Fibroblast of lung (primary cell): ENCODE results near the gene ABLIM2. TPM values are rescaled to one million over a fixed set of nuclear protein-coding genes. Genes with fewer than 3 reads are reported as not detected.

Source experiments
- DNase-seq, 2 donors: peaks; one replicate each; pipeline versions ENCODE4 v3.0.0 to v3.0.0-alpha.2; 2010; ENCODE audit warnings: low read depth in 2 of 2
- H2AFZ ChIP-seq: 2 replicates; pipeline ENCODE4 v1.5.1; 2012; ENCODE audit warnings: low read length, control low read depth, inconsistent platforms
- H3K27ac ChIP-seq: 2 replicates; pipeline ENCODE4 v1.5.1; 2011; ENCODE audit warnings: low read length, control low read depth; ENCODE audit not compliant: insufficient read depth
- H3K27me3 ChIP-seq: 2 replicates; pipeline ENCODE4 v1.5.1; 2011; ENCODE audit warnings: mild to moderate bottlenecking, low read length; ENCODE audit not compliant: control insufficient read depth, insufficient read depth
- H3K36me3 ChIP-seq: 2 replicates; pipeline ENCODE4 v1.5.1; 2011; ENCODE audit warnings: low read length; ENCODE audit not compliant: control insufficient read depth, insufficient read depth
- H3K4me1 ChIP-seq: 2 replicates; pipeline ENCODE4 v1.5.1; 2011; ENCODE audit warnings: low read length; ENCODE audit not compliant: control insufficient read depth, insufficient read depth; ENCODE audit errors: extremely low read depth
- H3K4me2 ChIP-seq: 2 replicates; pipeline ENCODE4 v1.5.1; 2011; ENCODE audit warnings: low read length, control low read depth; ENCODE audit not compliant: insufficient read depth; ENCODE audit errors: extremely low read depth
- H3K4me3 ChIP-seq, 4 experiments: fragments of 200-600 bp in 1 of 4; sonication (generic) in 1 of 4; replicated peaks in 1 of 4; 2 replicates each; pipeline ENCODE4 v1.5.1; 2011 to 2016; ENCODE audit warnings: low read length in 4 of 4, low read depth in 3 of 4, mild to moderate bottlenecking in 3 of 4, control low read depth in 2 of 4, inconsistent platforms in 1 of 4, mixed read lengths in 1 of 4; ENCODE audit not compliant: insufficient read depth in 1 of 4; ENCODE audit errors: control extremely low read depth in 1 of 4
- H3K79me2 ChIP-seq: 2 replicates; pipeline ENCODE4 v1.5.1; 2012; ENCODE audit warnings: mild to moderate bottlenecking, low read length, inconsistent platforms; ENCODE audit not compliant: control insufficient read depth, insufficient read depth
- H3K9ac ChIP-seq: 2 replicates; pipeline ENCODE4 v1.5.1; 2011; ENCODE audit warnings: mild to moderate bottlenecking, low read length, control low read depth; ENCODE audit not compliant: insufficient read depth
- H3K9me3 ChIP-seq: 2 replicates; pipeline ENCODE4 v1.5.1; 2012; ENCODE audit warnings: low read depth, low read length; ENCODE audit not compliant: control insufficient read depth, insufficient read depth
- H4K20me1 ChIP-seq: 2 replicates; pipeline ENCODE4 v1.5.1; 2011; ENCODE audit warnings: low read length; ENCODE audit not compliant: control insufficient read depth, insufficient read depth; ENCODE audit errors: extremely low read depth
- EZH2 ChIP-seq: IDR thresholded peaks from 2 replicates; pipeline ENCODE4 v1.5.1; 2012; ENCODE audit warnings: low read length, control low read depth, mild to moderate bottlenecking; ENCODE audit errors: missing control alignments
- polyA plus RNA-seq, 2 donors: library from polyadenylated mRNA; depleted of rRNA in 1 of 2; stranded (reverse) in 1 of 2; unstranded in 1 of 2; fragments of >200 nt; gene quantifications; 2 replicates each; pipeline ENCODE4 v1.2.1, GENCODE V29; 2011 to 2012; ENCODE audit warnings: missing spikeins in 1 of 2
- total RNA-seq: library from RNA; depleted of rRNA; stranded (reverse); fragments of >200 nt; gene quantifications from 2 replicates; pipeline ENCODE4 v1.2.1, GENCODE V29; 2014
- TF ChIP-seq, protein P1 (sequence below), 2 donors: IDR thresholded peaks in 1 of 2; conservative IDR thresholded peaks in 1 of 2; 1 replicate in 1 of 2; 2 replicates in 1 of 2; pipeline ENCODE4 v1.5.1; 2011 to 2012; ENCODE audit warnings: low read length in 2 of 2, control low read depth in 1 of 2, inconsistent platforms in 1 of 2, low read depth in 1 of 2, mild to moderate bottlenecking in 1 of 2

ABLIM2 gene
- total and polyA plus RNA-seq, 2 donors (not counting 1 experiment from before 2014, with no cell fraction given): 0.66 to 2.6 TPM

DNA sequence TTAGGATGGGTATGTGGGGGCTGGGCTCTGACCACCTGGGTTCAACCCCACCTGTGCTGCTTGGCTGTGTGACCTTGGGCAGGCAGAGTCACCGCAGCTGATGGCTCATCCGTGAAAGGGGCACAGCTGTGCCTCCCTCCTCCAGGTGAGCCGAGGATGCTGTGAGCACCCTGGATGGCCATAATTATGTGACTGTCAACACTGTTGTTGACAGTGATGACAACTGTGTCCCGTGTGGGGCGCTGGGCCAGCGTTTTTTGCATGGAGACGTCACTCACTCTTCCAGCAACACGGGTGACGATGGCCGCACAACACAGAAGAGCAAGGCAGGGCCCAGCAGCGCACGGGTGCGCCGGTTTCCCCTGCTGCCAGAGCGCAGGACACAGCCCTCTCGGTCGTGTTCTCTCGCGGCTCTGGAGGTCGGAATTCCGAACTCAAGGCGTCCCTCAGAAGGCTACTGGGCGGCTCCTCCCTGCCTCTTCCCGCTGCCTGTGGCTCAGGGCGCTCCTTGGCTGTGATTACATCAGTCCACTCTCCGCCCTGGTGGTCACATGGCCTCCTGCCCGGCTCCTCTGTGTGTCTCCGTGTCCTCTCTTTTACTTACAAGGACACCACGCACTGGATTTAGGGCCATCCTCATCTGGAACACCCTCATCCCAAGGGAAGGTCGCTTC is 41.8 kb upstream of the ABLIM2 start:
- Histone ChIP-seq H3K4me2 (peak overlapping the region; percentile 23), H4K20me1 (no peaks in the 10 kb centered on the region), H3K79me2 (no peaks in the 10 kb centered on the region), H3K9me3 (no peaks in the 10 kb centered on the region), H3K4me1 (peaks cover 23% of the 10 kb centered on the region), H3K27ac (peak overlapping the region; percentile 52), H3K27me3 (no peaks in the 10 kb centered on the region), H3K9ac (peak overlapping the region; percentile 40), H3K4me3 (peak overlapping the region in 1 of 4 experiments; percentile 6), H3K36me3 (no peaks in the 10 kb centered on the region), H2AFZ (peak overlapping the region; percentile 1)
- DNase-seq: peak in 1 of 2 donors; percentile 69
- TF ChIP-seq, protein P1, sequence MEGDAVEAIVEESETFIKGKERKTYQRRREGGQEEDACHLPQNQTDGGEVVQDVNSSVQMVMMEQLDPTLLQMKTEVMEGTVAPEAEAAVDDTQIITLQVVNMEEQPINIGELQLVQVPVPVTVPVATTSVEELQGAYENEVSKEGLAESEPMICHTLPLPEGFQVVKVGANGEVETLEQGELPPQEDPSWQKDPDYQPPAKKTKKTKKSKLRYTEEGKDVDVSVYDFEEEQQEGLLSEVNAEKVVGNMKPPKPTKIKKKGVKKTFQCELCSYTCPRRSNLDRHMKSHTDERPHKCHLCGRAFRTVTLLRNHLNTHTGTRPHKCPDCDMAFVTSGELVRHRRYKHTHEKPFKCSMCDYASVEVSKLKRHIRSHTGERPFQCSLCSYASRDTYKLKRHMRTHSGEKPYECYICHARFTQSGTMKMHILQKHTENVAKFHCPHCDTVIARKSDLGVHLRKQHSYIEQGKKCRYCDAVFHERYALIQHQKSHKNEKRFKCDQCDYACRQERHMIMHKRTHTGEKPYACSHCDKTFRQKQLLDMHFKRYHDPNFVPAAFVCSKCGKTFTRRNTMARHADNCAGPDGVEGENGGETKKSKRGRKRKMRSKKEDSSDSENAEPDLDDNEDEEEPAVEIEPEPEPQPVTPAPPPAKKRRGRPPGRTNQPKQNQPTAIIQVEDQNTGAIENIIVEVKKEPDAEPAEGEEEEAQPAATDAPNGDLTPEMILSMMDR (conservative IDR thresholded peaks at IDR 0.05 in 1 of 2, IDR thresholded peaks at IDR 0.05 in 1 of 2; ENCODE audit: low read depth in 1 of 2, low read length in 2 of 2): no peak
- TF ChIP-seq EZH2: no peak

- Histone ChIP-seq H3K27me3 (no peaks in the 10 kb centered on the region), H3K27ac (peak overlapping the region; percentile 61), H3K79me2 (no peaks in the 10 kb centered on the region), H3K36me3 (no peaks in the 10 kb centered on the region), H2AFZ (no peak overlapping the region), H3K9me3 (no peaks in the 10 kb centered on the region), H3K9ac (peak overlapping the region; percentile 69), H3K4me3 (peak overlapping the region; percentile 26 to 38 (median 31)), H3K4me2 (peak overlapping the region; percentile 79), H4K20me1 (no peaks in the 10 kb centered on the region), H3K4me1 (peaks cover 23% of the 10 kb centered on the region)
- TF ChIP-seq EZH2: no peak
- TF ChIP-seq, protein P1 (conservative IDR thresholded peaks at IDR 0.05 in 1 of 2, IDR thresholded peaks at IDR 0.05 in 1 of 2; ENCODE audit: low read depth in 1 of 2, low read length in 2 of 2): no peak
- DNase-seq: no peak
Measured at GRCh38 chr4:8199594-8200301, 41.1 kb upstream of the ABLIM2 start.

- Histone ChIP-seq H3K4me2 (peak within 1 kb of the TSS; percentile 79), H3K9me3 (no peaks in the 10 kb centered on the region), H3K27me3 (no peaks in the 10 kb centered on the region), H3K9ac (peak within 1 kb of the TSS; percentile 69), H3K4me3 (peak within 1 kb of the TSS; percentile 26 to 38 (median 31)), H4K20me1 (no peaks in the 10 kb centered on the region), H3K27ac (peak within 1 kb of the TSS; percentile 61), H3K36me3 (no peaks in the 10 kb centered on the region), H3K4me1 (peaks cover 23% of the 10 kb centered on the region), H2AFZ (peak within 1 kb of the TSS; percentile 2), H3K79me2 (no peaks in the 10 kb centered on the region)
- peak; percentile 73 to 88 for DNase-seq
- no peak for TF ChIP-seq EZH2
- TF ChIP-seq, protein P1 (conservative IDR thresholded peaks at IDR 0.05 in 1 of 2, IDR thresholded peaks at IDR 0.05 in 1 of 2; ENCODE audit: low read depth in 1 of 2, low read length in 2 of 2): no peak
Measured at GRCh38 chr4:8198906-8199593, 40.4 kb upstream of the ABLIM2 start, which contains the start of gene SH3TC1. Gene SH3TC1, plus strand, starts transcription at chr4:8199290. Its CDS starts 5,905 bp downstream, at chr4:8205195.
